Small intestine (tissue), 7 donors: ENCODE measurements around the gene WAPL. TPM values are rescaled to one million over a fixed set of nuclear protein-coding genes. Genes with fewer than 3 reads are reported as not detected.
"Not testable (repeated sequence)": the region's sequence is repeated elsewhere in the genome, so short reads cannot be mapped to it uniquely, and the experiment has no call there.

Experiments used
- DNase-seq, 2 donors: peaks; one replicate each; pipeline versions ENCODE4 v3.0.0 to v3.0.0-alpha.2; 2013
- FAIRE-seq: peaks from 2 replicates; lab custom pipeline; 2012; peaks lifted over from hg19 to GRCh38; lab: Jason Lieb, UNC
- H3K27ac ChIP-seq, 3 donors: one replicate each; pipeline ENCODE4 v1.5.1; 2013; ENCODE audit warnings: low read length in 2 of 3, mild to moderate bottlenecking in 2 of 3, control low read depth in 1 of 3, inconsistent platforms in 1 of 3, low read depth in 1 of 3, moderate library complexity in 1 of 3
- H3K27me3 ChIP-seq, 3 donors: one replicate each; pipeline ENCODE4 v1.6.1; 2013; ENCODE audit warnings: low read length in 3 of 3, inconsistent platforms in 1 of 3; ENCODE audit not compliant: control insufficient read depth in 3 of 3, insufficient read depth in 3 of 3
- H3K36me3 ChIP-seq, 3 donors: one replicate each; pipeline ENCODE4 v1.6.1; 2013; ENCODE audit warnings: low read length in 3 of 3, inconsistent platforms in 1 of 3, low read depth in 1 of 3, mild to moderate bottlenecking in 1 of 3, moderate library complexity in 1 of 3; ENCODE audit not compliant: control insufficient read depth in 3 of 3, insufficient read depth in 2 of 3
- H3K4me1 ChIP-seq, 3 donors: one replicate each; pipeline ENCODE4 v1.6.1; 2013; ENCODE audit warnings: low read length in 2 of 3, inconsistent platforms in 1 of 3, low read depth in 1 of 3, mild to moderate bottlenecking in 1 of 3, moderate library complexity in 1 of 3; ENCODE audit not compliant: control insufficient read depth in 3 of 3, insufficient read depth in 2 of 3
- H3K4me3 ChIP-seq, 3 donors: one replicate each; pipeline ENCODE4 v1.5.1; 2013; ENCODE audit warnings: low read length in 3 of 3, control low read depth in 1 of 3, inconsistent platforms in 1 of 3, low read depth in 1 of 3, mild to moderate bottlenecking in 1 of 3, moderate library complexity in 1 of 3
- H3K9me3 ChIP-seq, 2 donors: one replicate each; pipeline ENCODE4 v1.6.1; 2013; ENCODE audit warnings: low read depth in 1 of 2, low read length in 1 of 2; ENCODE audit not compliant: control insufficient read depth in 2 of 2, insufficient read depth in 1 of 2
- WGBS, 3 donors: extraction: QIAGEN DNeasy Blood & Tissue Kit; methylation state at CpG; one replicate each; pipeline ENCODE4 v1.1.7; 2013; 5-methylcytosine and 5-hydroxymethylcytosine counted together
- polyA plus RNA-seq, 4 donors: library from polyadenylated mRNA; stranded (reverse) in 3 of 4; unstranded in 1 of 4; fragments of 200-250 nt in 3 of 4; fragments of 120-200 nt in 1 of 4; gene quantifications; one replicate each; pipeline versions ENCODE4 v1.2.1 to v1.2.3, GENCODE V29; 2013
- donor health status: healthy with polysubstance abuse.
- donor health status: control.
- donor health status: control.
- donor health status: Bipolar disorder and iron deficiency.
- donor health status: healthy.

Gene WAPL
- polyA plus RNA-seq, 4 donors: 15.7 to 35.5 (median 18.4) TPM

DNA sequence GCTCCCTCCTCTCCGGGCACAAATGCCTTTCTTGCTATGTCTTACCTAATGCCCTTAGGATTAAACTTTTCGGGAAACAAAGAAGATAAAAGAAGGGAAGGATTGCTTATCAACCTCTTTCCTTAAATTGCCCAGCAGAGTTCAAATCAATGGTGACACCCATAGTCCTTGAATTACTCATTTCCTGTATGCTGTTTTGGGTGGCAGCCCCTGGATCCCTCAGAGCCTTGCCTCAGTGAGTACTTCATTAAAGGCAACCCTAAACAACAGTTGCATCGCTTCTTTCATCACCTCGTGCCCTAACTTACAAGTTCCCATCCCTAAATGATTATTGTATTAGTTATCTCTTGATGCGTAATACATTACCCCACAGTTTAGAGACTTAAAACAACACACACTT, 31.6 kb upstream of the WAPL start:
- DNase-seq: no peak
- peaks cover 0 to 6% of the 10 kb centered on the region in 2 donors for H3K9me3 ChIP-seq
- no peak overlapping the region for H3K27ac ChIP-seq
- peaks cover 0 to 3% (median 0%) of the 10 kb centered on the region in 3 donors for H3K27me3 ChIP-seq
- H3K4me3 ChIP-seq: no peak overlapping the region
- no peaks in the 10 kb centered on the region for H3K36me3 ChIP-seq
- no peak for FAIRE-seq
- 64 to 70% (median 69%) methylated on average over 5 of the region's 5 CpGs for WGBS, 3 donors
- H3K4me1 ChIP-seq: no peaks in the 10 kb centered on the region

DNA sequence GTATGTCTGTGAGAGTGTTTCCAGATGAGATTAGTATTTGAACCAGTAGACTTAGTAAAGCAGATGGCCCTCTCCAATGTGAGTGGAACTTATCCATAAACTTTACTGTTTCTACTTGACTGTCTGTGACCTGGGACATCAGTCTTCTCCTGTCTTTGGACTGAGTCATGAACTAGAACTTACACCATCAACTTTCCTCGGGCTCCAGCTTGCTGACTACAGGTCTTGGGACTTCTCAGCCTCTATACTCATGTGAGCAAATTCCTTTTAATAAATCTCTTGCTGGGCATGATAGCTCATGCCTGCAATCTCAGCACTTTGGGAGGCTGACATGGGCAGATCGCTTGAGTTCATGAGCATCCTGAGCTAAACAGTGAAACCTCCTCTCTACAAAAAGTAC, 25.7 kb upstream of the WAPL start:
- 83 to 88% (median 84%) methylated on average over 2 of the region's 2 CpGs for WGBS, 3 donors
- H3K4me3 ChIP-seq: no peak overlapping the region
- H3K9me3 ChIP-seq: peaks cover 0 to 10% of the 10 kb centered on the region in 2 donors
- FAIRE-seq: no peak
- no peak for DNase-seq
- peaks cover 0 to 3% (median 0%) of the 10 kb centered on the region in 3 donors for H3K27me3 ChIP-seq
- no peak overlapping the region for H3K27ac ChIP-seq
- no peaks in the 10 kb centered on the region for H3K4me1 ChIP-seq
- H3K36me3 ChIP-seq: no peaks in the 10 kb centered on the region

DNA sequence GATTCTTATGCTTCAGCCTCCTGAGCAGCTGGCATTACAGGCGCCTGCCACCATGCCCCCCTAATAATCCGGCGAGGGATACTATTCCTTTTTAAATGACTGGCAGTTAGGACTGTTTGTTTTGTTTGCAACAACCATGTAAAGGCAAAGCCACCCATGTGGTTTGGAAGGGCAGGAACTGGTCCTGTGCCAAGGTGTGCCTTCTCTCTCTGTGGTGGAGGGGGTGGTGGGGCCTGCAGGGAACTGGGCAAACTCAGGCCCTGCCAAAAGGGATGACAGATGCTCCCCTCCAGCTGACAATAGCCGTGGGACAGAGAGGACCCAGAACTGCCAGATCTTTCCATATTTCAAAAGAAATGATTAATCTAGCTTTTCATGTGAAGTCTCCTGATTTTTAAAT, 23.5 kb upstream of the WAPL start:
- no peaks in the 10 kb centered on the region for H3K4me1 ChIP-seq
- H3K27ac ChIP-seq: no peak overlapping the region
- peaks cover 0 to 10% of the 10 kb centered on the region in 2 donors for H3K9me3 ChIP-seq
- H3K4me3 ChIP-seq: no peak overlapping the region
- no peaks in the 10 kb centered on the region for H3K27me3 ChIP-seq
- WGBS, 3 donors: 70 to 77% (median 74%) methylated on average over 4 of the region's 4 CpGs
- no peaks in the 10 kb centered on the region for H3K36me3 ChIP-seq
- DNase-seq (no peak), FAIRE-seq (no peak)

DNA sequence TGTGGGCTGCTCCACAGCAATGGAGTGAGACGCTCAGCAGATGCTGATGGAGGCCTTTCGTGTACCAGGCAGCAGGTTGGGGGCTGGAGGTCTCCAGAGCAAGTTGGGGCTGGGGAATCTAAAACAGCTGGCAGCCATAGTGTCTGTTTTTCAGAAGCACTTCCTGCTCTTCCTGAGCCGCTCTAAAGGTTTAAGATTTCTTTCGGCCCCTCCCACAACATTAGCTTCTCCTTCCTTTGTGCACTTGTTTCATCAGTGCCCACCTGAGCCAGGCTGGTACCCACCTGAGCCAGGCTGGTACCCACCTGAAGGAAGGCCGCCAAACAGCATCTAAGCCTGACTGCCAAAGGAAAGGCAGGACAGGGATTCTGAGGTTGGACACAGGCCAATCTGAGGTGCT, 18.4 kb upstream of the WAPL start:
- Histone ChIP-seq H3K27me3 (peaks cover 0 to 5% (median 0%) of the 10 kb centered on the region in 3 donors), H3K36me3 (no peaks in the 10 kb centered on the region), H3K4me1 (peaks cover 0 to 6% (median 0%) of the 10 kb centered on the region in 3 donors), H3K27ac (no peak overlapping the region), H3K4me3 (no peak overlapping the region), H3K9me3 (no peaks in the 10 kb centered on the region)
- WGBS, 3 donors: 73 to 90% (median 89%) methylated on average over 5 of the region's 5 CpGs
- DNase-seq: no peak
- no peak for FAIRE-seq

DNA sequence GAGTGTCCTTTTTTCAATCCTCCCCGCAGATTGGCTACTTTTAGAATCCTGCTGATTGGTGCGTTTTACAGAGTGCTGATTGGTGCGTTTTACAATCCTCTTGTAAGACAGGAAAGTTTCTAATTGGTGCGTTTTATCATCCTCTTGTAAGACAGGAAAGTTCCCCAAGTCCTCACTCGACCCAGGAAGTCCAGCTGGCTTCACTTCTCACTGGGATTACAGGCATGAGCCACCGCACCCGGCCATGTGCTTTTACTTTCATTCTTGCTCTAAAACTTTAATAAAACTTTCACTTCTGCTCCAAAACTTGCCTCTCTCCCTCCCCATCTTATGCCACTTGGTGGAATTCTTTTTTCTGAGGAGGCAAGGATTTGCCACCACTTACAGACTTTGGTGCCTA, 17.0 kb upstream of the WAPL start:
- H3K4me1 ChIP-seq: peaks cover 0 to 7% (median 0%) of the 10 kb centered on the region in 3 donors
- H3K4me3 ChIP-seq: no peak overlapping the region
- DNase-seq (peak; percentile 18 to 62), FAIRE-seq (no peak)
- H3K36me3 ChIP-seq: no peaks in the 10 kb centered on the region
- WGBS, 3 donors: 33 to 51% (median 43%) methylated on average over 7 of the region's 7 CpGs
- peaks cover 0 to 5% (median 0%) of the 10 kb centered on the region in 3 donors for H3K27me3 ChIP-seq
- H3K27ac ChIP-seq: no peak overlapping the region
- H3K9me3 ChIP-seq: no peaks in the 10 kb centered on the region

DNA sequence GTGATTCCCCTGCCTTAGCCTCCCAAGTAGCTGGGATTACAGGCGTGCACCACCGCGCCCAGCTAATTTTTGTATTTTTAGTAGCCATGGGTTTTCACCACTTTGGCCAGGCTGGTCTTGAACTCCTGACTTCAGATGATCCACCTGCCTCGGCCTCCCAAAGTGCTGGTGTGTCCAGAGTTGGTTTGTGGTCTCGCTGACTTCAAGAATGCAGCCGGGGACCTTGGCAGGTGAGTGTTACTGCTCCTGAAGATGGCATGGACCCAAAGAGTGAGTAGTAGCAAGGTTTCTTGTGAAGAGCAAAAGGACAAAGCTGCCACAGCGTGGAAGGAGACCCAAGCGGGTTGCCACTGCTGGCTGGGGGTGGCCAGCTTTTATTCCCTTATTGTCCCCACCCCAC, 16.4 kb upstream of the WAPL start:
- not testable (repeated sequence) for DNase-seq, H3K9me3 ChIP-seq, H3K4me1 ChIP-seq, H3K4me3 ChIP-seq, H3K27ac ChIP-seq, FAIRE-seq, H3K27me3 ChIP-seq, H3K36me3 ChIP-seq
- WGBS, 3 donors: 96 to 100% (median 99%) methylated on average over 7 to 8 of the region's 8 CpGs

DNA sequence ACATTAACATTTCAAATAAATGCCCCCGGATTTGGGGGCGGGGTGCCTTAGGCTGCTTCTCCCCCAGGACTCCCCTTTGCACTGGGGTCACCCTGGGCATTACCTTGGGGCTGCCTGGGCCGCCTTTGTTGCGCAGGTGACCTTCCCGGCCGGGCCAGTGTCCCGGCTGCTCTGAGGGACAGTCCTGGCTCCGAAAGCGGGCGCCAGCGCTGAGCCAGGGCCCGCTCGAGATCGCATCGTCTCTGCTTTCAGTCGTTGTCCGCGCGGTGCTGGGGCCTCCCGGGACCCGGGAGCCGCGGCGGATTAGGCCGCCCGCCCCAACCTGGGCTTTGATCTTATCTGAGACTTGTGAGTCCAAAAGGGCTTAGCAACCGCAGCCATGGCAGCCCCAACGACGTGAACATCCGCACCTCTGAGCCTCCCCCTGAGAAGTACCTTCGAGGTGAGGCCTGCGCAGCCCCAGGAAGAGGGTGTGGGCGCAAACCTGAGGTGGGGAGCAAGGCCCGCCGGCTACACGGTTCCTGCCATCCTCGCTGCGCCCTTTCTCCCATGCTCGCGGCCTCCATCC, 14.8 kb upstream of the WAPL start:
- Histone ChIP-seq H3K4me3 (peak overlapping the region; percentile 2 to 73 (median 30)), H3K36me3 (no peaks in the 10 kb centered on the region), H3K27ac (peak overlapping the region in 1 of 3 donors; percentile 24), H3K27me3 (peaks cover 0 to 5% (median 0%) of the 10 kb centered on the region in 3 donors), H3K9me3 (no peaks in the 10 kb centered on the region), H3K4me1 (peaks cover 0 to 7% (median 0%) of the 10 kb centered on the region in 3 donors)
- DNase-seq (peak; percentile 27 to 58), FAIRE-seq (no peak)
- 24 to 49% (median 35%) methylated on average over 39 to 40 of the region's 40 CpGs for WGBS, 3 donors

DNA sequence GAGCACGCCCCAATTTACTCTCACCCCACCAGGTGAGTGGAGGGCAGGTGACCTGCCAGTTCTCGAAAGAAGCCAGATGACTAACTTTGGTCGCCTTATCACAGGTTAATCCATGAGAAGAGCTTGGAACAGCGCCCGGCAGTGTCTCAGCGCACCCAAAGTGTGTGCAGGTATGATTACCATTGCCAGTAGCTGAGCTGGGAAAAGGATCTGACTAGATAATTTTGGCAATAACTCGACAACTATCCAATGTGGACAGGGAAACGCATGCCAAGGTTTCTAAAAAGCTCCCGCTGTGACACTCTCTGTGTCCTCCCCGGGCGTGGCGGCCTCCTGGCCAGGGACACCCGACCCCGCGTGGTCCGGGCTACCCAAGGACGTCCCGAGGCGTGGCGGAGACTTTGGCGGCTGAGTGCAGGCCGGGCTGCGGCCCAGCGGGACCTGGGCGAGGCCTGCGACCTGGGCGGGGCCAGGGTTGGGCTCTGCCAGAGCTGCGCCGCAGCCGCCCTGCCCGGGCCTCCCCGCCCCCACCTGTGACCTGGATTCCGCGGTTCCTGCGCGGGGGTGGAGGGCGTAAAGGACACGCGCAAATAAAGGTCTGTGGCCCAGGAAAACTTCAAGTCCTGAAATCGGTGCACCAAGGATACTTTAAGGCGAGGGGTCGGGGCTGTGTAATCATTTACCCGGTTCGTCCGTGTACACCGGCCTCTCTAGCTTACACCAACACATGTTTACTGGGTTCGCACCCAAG, 13.7 kb upstream of the WAPL start:
- H3K27ac ChIP-seq: peak overlapping the region in 2 of 3 donors; percentile 75 to 86
- peaks cover 0 to 7% (median 0%) of the 10 kb centered on the region in 3 donors for H3K4me1 ChIP-seq
- no peaks in the 10 kb centered on the region for H3K9me3 ChIP-seq
- no peaks in the 10 kb centered on the region for H3K36me3 ChIP-seq
- DNase-seq (peak; percentile 81 to 92), FAIRE-seq (no peak)
- peak overlapping the region; percentile 27 to 73 (median 47) for H3K4me3 ChIP-seq
- peaks cover 0 to 5% (median 0%) of the 10 kb centered on the region in 3 donors for H3K27me3 ChIP-seq
- 7 to 31% (median 30%) methylated on average over 46 to 47 of the region's 47 CpGs for WGBS, 3 donors
